Hindlimb muscle (tissue), 1 donor: ENCODE measurements around the gene FIBCD1. TPM values are rescaled to one million over a fixed set of nuclear protein-coding genes. Genes with fewer than 3 reads are reported as not detected.

Experiments used
- DNase-seq: peaks from one replicate; pipeline ENCODE4 v3.0.0-alpha.2; 2013
- polyA plus RNA-seq: library from polyadenylated mRNA; unstranded; fragments of 120-200 nt; gene quantifications from one replicate; pipeline ENCODE4 v1.2.1, GENCODE V29; 2013; ENCODE audit not compliant: insufficient read length

FIBCD1 gene
- polyA plus RNA-seq, 1 donor, result not detected

DNA sequence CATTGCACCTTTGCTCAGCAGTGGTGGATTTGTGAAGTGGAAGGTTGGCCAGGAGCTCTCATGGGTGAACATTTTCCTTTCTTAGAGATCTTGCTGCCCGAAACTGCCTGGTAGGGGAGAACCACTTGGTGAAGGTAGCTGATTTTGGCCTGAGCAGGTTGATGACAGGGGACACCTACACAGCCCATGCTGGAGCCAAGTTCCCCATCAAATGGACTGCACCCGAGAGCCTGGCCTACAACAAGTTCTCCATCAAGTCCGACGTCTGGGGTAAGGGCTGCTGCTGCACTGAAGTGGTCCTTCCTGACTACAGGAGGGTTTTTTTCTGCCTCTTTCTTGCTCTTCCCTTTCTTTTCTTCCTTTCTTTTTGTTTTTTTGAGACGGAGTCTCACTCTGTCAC, 64.3 kb downstream of the FIBCD1 start:
- no peak for DNase-seq

DNA sequence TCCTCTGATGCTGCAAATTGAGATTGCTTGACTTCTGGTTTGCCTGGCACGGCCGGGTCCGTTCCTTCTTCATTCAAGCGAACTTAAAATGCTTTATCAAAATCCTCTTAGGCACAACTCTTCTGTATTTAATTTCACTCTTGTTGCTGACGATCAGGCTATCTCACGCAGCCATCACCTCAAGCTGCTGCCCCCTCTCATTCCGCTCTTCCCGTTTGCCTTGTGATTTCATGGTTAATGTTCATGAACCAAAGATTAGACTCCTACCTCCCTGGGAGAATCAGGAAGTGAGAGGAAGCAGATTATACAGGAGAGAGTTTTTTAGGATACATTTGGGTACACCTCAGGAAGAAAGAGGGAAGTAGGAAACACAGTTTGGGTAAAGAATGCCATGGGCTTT, 65.1 kb downstream of the FIBCD1 start:
- DNase-seq, result no peak

DNA sequence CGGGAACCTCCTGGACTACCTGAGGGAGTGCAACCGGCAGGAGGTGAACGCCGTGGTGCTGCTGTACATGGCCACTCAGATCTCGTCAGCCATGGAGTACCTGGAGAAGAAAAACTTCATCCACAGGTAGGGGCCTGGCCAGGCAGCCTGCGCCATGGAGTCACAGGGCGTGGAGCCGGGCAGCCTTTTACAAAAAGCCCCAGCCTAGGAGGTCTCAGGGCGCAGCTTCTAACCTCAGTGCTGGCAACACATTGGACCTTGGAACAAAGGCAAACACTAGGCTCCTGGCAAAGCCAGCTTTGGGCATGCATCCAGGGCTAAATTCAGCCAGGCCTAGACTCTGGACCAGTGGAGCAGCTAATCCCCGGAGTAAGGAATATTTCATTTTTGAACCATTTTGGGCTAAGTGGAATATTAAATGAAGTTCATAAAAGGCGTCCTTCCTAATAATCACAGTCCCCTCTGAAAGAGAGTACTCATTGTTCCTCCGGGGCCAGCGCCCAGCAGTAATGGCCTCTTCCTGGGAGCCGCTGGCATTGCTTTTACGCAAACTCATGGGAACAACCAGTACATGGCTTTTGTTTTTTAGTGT, 66.0 kb downstream of the FIBCD1 start:
- no peak for DNase-seq

DNA sequence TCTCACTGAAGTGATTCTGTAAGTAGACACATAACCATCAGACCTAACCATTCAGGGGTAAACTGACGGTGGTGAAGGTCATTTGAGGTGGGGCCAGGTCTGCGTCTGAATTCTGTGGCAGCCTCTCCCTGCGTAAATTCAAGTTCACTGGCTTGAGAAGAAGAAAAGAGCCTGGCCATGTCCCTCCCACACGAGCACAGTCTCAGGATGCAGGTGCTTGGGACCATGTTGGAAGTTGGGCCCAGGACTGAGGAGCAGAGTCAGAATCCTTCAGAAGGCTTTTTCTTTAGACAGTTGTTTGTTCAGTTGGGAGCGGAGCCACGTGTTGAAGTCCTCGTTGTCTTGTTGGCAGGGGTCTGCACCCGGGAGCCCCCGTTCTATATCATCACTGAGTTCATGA, 66.5 kb downstream of the FIBCD1 start:
- no peak for DNase-seq

GRCh38 chr9:130872093-130872492, 67.0 kb downstream of the FIBCD1 start:
- DNase-seq, result no peak

DNA sequence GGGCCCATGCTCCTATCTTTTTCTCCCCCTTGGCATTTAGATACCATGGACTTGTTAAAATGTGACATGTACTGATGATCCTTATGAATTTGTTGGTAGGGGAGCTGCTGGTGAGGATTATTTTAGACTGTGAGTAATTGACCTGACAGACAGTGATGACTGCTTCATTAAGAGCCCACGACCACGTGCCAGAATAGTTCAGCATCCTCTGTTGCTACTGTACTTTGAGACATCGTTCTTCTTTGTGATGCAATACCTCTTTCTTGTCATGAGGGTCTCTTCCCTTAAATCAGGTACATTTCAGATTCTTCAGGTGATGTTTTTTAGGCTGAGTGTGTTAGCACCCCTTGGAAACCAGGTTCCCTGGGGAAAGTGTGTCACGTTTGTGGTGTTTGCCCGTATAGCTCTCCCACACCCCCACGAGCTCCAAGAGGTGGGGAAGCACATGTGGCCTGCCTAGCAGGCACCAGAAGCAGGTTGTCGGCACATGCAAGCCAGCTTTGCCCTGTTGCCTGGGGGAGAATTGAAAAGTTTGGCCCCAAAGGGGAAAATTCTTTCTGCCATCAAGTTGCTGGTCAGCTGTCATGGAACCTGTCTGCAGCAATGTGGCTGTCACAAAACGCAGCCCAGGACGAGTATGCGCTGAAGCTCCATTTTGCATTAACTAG, 67.5 kb downstream of the FIBCD1 start:
- DNase-seq, result no peak

- no peak for DNase-seq
These were observed 68.3 kb downstream of the FIBCD1 start for GRCh38 chr9:130870491-130871381.

DNA sequence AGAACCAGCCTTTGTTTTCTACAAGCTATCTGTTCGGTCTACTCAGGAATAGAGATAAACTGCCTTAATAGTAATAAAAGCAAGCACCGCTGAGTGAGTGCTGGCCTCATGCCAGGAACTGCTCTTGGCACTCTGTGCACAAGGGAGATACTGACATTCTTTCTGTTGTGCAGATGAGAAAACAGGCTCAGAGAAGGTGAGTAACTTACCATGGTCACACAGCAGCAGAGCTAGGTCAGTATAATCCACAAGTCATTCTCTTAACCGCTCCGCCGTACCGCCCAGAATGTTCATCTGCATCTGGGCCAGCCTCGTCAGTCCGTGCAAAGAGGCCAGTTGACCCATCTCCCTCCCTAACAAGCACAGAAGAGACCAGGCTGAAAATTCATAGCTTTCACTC, 69.8 kb downstream of the FIBCD1 start:
- DNase-seq, result no peak

DNA sequence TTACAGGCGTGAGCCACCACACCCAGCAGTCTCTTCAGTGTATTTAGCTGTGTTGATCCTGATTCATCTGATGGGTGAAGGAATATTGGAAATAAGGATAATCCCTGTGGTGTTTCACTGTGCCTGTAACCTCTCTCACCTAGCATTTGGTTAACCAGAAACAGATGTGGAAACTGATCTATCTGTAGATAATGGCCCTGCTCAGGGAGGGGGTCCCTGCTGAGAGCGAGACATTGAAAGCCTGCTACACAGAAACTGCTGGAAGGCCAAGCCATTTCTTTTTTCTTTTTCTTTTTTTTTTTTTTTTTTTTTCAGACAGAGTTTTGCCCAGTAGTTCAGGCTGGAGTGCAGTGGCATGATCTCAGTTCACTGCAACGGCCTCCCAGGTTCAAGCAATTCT, 70.8 kb downstream of the FIBCD1 start:
- no peak for DNase-seq

GRCh38 chr9:130867556-130867955, 71.5 kb downstream of the FIBCD1 start:
- DNase-seq, result no peak

GRCh38 chr9:130866474-130866965, 72.5 kb downstream of the FIBCD1 start:
- DNase-seq, result peak; percentile 70

GRCh38 chr9:130865921-130866320, 73.1 kb downstream of the FIBCD1 start:
- no peak for DNase-seq

GRCh38 chr9:130864541-130864940, 74.5 kb downstream of the FIBCD1 start:
- DNase-seq, result no peak

DNA sequence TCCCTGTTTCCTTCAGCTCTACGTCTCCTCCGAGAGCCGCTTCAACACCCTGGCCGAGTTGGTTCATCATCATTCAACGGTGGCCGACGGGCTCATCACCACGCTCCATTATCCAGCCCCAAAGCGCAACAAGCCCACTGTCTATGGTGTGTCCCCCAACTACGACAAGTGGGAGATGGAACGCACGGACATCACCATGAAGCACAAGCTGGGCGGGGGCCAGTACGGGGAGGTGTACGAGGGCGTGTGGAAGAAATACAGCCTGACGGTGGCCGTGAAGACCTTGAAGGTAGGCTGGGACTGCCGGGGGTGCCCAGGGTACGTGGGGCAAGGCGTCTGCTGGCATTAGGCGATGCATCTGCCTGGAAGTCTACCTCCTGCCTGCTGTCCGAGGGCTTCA, 76.3 kb downstream of the FIBCD1 start:
- DNase-seq, result no peak

- no peak for DNase-seq
These were observed 76.8 kb downstream of the FIBCD1 start for GRCh38 chr9:130862217-130862616.

DNA sequence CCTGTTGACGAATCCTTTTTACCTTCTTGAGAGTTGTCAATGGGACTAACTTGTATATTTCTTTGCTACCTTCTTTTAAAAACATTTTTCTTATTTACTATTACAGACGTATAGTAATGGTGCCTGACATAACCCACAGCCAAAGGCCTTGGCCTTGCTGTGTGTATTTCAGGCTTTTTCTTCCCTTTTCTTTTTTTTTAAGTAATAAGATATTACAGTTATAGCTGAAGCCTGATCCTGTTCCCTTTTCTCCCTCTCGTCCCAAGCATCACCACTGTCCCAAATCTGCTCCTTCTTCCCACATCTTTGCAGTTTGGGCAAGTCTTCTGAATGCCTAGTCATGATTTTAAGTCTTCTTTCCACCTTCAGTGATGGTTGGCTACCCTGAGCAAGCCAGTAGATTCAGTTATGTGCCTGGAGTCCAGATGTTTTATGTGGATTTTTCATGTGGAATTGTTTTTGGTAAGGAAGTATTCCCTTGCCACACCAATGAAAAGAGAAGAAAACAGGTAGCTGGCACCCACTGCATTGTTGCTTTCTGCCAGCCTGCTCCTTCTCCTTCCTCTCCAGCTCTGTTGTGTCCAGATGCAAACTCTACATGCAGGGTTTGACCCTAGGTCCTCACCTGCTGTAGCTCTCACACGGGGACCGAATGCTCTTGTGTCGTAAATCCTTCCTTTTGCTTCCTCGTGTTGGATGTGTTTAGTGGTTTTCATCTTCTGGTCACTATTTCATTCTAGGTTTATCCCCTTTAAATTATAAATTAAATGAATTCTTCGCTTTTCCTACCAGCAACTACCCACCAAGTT, 77.5 kb downstream of the FIBCD1 start:
- DNase-seq, result no peak

- peak; percentile 78 for DNase-seq
These were observed 78.4 kb downstream of the FIBCD1 start for GRCh38 chr9:130860458-130861316.

DNA sequence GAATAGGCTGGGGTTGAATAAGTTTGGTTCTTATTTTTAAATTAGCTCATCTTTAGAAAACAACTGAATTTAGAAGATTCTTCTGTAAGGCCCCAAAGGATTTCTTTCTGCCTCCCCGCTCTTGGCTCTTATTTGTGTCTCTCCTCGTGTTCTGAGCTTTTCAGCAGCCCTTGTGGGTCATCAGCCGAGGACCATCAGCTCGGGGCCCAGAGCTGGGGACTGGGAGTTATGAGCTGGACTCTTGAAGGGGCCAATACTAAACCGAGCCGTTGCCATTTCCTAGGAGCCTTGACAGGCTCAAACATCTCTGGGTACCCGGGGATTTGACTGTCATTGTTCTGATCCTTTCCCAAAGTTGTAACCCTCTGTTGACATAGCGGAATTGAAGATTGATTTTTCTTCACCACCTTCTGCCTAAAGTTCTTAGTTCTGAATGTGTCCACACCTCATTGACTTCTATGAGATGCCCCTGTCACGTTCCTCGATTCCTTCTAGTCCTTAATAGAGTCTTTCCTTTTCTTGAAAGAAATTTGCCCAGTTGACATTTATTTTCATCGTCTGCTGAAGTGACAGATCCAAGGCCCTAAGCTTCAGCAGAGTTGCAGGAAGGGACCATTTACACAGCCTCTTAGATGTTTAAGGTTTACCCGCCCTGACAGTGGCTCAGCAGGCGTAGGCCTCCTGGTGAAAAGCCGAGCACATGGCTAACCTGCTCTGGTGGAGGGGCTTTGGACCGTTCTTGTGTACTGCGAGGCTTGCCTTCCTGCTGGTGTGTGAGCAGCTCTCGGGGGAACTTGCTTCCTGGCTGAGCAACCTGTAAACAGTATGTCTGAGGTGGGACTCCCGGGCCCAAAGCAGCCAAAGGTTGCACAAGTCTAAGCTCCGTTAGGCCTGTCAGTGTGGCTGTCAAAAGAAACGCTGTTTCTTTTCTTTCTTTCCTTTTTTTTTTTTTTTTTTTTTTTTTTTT, 80.0 kb downstream of the FIBCD1 start:
- DNase-seq, result no peak

DNA sequence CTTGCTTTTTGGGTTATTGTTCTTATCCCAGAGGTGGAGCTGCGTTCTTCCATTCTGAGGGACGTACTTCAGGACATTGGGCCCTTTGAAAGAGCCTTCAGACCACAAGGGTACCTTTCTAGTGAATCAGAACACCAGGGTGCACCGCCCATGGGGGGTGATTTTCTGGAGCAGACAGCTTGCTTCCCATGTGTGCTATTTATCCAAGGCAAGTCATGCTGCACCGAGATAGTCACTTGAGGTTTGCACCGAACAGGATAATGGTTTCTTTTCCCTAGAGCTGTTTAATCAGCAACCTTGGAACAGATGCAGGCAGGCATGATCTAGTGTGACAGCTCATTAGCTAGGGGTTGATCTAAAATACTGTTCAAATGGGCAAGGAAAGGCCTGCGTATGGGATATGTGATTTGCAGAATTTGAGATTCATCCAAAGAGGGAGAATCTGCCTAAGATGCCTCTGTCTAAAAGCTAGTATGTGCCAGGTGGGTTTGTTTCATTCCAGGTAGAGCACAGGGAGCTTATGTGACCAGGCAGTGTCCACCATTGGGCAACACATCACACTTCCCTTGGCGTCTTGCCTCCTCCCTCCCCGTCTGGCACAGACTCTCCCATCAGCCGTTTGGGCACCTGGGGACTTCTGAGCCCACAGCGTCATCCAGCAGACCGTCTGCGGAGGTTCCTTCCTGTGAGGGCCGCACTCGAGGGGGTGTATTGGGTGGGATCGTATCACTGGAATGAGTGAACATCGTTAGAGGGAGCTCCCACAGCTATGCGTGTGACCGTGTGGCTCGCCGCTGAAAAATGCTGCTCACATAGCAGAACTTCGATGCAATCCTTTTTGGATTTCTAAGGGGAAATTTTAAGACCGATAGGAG, 80.9 kb downstream of the FIBCD1 start:
- peak; percentile 61 for DNase-seq
